ENCODE data around the gene TP63. TPM values are rescaled to one million over a fixed set of nuclear protein-coding genes. Genes with fewer than 3 reads are reported as not detected.

TP63 gene
- total RNA-seq, 1 experiment from 2014 or later = not detected

- Histone ChIP-seq H3K27me3 (ENCODE audit: insufficient read depth, low read length) (no peaks in the 10 kb centered on the region), H3K79me2 (ENCODE audit: insufficient read depth, low read length) (no peaks in the 10 kb centered on the region), H4K20me1 (ENCODE audit: control insufficient read depth, insufficient read depth, insufficient read length) (no peaks in the 10 kb centered on the region), H3K4ac (ENCODE audit: low read depth, low read length) (no peak overlapping the region), H3K9ac (ENCODE audit: extremely low read depth, insufficient read length, low read length) (no peak overlapping the region), H2AFZ (ENCODE audit: low read length) (no peak overlapping the region), H2BK120ac (ENCODE audit: low read depth, low read length, poor library complexity, severe bottlenecking) (no peak overlapping the region), H4K91ac (ENCODE audit: insufficient read length, low read depth, low read length) (no peak overlapping the region), H3K4me2 (ENCODE audit: insufficient read depth, insufficient read length, low read length) (no peak overlapping the region), H4K8ac (replicated peaks; ENCODE audit: insufficient read length, low read depth, low read length) (no peak overlapping the region), H3K23me2 (ENCODE audit: insufficient read length, low read depth, low read length, poor library complexity, severe bottlenecking) (no peaks in the 10 kb centered on the region), H3K9me3 (ENCODE audit: control insufficient read depth, low read depth, low read length) (no peaks in the 10 kb centered on the region), H3K18ac (ENCODE audit: insufficient read length, low read depth, low read length) (no peak overlapping the region), H3K79me1 (ENCODE audit: insufficient read depth, low read depth, low read length, poor library complexity, severe bottlenecking) (no peaks in the 10 kb centered on the region), H4K5ac (ENCODE audit: insufficient read length, low read depth, low read length) (no peak overlapping the region), H2BK12ac (ENCODE audit: insufficient read length, low read depth, low read length) (no peak overlapping the region), H3K14ac (ENCODE audit: insufficient read depth, low read length) (no peak overlapping the region), H3K23ac (ENCODE audit: insufficient read length, low read depth, low read length) (no peak overlapping the region), H2BK5ac (ENCODE audit: insufficient read length, low read length) (no peak overlapping the region), H3T11ph (ENCODE audit: low read length) (no peak overlapping the region), H3K4me1 (ENCODE audit: insufficient read depth, low read length) (no peaks in the 10 kb centered on the region), H3K27ac (ENCODE audit: insufficient read length, low read depth, low read length) (no peak overlapping the region), H3K56ac (ENCODE audit: insufficient read length, low read depth, low read length) (no peak overlapping the region), H2BK20ac (ENCODE audit: low read depth, low read length, poor library complexity, severe bottlenecking) (no peak overlapping the region), H2BK15ac (ENCODE audit: low read depth, low read length) (no peak overlapping the region), H2AK5ac (ENCODE audit: insufficient read length, low read length) (no peak overlapping the region)
- Mint-ChIP-seq H3K9me3 (no peaks in the 10 kb centered on the region), H3K4me3 (no peak overlapping the region), H3K4me1 (peaks cover 0 to 5% of the 10 kb centered on the region in 2 experiments; a peak in 2 of 4 replicates), H3K27me3 (ENCODE audit: low read depth) (no peaks in the 10 kb centered on the region), H3K27ac (no peak overlapping the region), H3K36me3 (ENCODE audit: insufficient read depth in 1 of 3, low read depth in 3 of 3) (no peaks in the 10 kb centered on the region)
- no peak for DNase-seq
- WGBS (ENCODE audit: extremely low coverage, insufficient read length, low lambda C conversion rate) = no CpG with 5 or more reads among the region's 2 CpGs
- TF ChIP-seq, protein P1, sequence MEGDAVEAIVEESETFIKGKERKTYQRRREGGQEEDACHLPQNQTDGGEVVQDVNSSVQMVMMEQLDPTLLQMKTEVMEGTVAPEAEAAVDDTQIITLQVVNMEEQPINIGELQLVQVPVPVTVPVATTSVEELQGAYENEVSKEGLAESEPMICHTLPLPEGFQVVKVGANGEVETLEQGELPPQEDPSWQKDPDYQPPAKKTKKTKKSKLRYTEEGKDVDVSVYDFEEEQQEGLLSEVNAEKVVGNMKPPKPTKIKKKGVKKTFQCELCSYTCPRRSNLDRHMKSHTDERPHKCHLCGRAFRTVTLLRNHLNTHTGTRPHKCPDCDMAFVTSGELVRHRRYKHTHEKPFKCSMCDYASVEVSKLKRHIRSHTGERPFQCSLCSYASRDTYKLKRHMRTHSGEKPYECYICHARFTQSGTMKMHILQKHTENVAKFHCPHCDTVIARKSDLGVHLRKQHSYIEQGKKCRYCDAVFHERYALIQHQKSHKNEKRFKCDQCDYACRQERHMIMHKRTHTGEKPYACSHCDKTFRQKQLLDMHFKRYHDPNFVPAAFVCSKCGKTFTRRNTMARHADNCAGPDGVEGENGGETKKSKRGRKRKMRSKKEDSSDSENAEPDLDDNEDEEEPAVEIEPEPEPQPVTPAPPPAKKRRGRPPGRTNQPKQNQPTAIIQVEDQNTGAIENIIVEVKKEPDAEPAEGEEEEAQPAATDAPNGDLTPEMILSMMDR (conservative IDR thresholded peaks at IDR 0.05) = no peak
Observed at GRCh38 chr3:189830401-189830800, 199.2 kb downstream of the TP63 start.

All from H9 (cell line).